ENCODE results near the gene LRP1-AS. TPM values are rescaled to one million over a fixed set of nuclear protein-coding genes. Genes with fewer than 3 reads are reported as not detected.

LRP1-AS gene
- total RNA-seq, 1 donor from 2014 or later = not detected

DNA sequence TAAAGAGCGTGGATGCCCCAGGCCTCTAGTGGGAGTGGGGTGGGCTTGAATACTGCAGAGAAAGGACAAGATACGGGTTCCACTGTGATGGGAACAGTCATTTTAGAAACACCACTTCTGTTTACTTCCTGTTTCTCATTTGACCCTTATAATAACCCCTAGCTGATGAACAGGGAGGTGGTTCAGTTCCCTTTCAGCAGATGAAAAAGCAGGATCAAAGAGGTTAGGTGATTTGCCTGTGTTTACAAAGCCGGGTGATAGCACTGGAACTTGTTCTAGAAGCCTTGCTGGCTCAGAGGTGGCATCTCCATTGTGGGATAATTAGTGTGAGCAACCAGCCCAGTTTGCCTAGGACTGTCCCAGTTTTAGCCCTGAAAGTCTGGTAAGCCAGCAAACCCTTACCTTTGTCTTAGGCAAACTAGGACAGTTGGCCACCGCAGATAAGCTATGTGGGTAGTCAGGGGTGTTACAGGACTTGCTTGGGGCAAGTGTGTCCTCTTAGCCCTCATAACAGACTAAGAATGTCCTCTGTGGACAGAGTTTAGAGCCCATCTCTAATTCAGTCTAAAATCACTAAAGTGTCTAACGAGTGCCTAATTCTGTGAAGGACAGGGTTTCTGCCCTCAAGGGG lies 7.5 kb upstream of the LRP1-AS start:
- Histone ChIP-seq H3K4me1 (peaks cover 64% of the 10 kb centered on the region), H3K27ac (peak overlapping the region; percentile 92)

DNA sequence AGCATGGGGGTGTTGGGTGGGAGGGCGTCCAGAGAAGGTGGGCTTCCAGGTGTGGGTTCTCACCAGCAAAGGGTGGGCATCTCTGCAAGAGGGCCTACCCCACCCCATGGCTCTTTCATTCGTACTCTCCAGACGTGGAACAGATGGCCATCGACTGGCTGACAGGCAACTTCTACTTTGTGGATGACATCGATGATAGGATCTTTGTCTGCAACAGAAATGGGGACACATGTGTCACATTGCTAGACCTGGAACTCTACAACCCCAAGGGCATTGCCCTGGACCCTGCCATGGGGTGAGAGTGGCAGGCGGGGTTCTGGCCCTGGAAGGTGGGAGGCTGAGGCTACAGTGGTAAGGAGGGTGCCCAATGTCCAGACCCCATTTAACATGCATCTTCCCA lies 6.7 kb upstream of the LRP1-AS start:
- no peak for DNase-seq (ENCODE audit: extremely low spot score in 2 of 2)
- H3K4me3 ChIP-seq = no peak overlapping the region
- no peaks in the 10 kb centered on the region for H3K27me3 ChIP-seq
- H3K36me3 ChIP-seq = peaks cover 3 to 48% of the 10 kb centered on the region in 2 donors
- no peaks in the 10 kb centered on the region for H3K9me3 ChIP-seq
- intact Hi-C loops (cut with DNase I) = no loop called here
- TF ChIP-seq POLR2AphosphoS5 (IDR thresholded peaks at IDR 0.05; ENCODE audit: insufficient read depth in 1 of 2, low read depth in 1 of 2) = no peak
- TF ChIP-seq CTCF (IDR thresholded peaks at IDR 0.05) = no peak
- TF ChIP-seq POLR2A (IDR thresholded peaks at IDR 0.05) = no peak
- H3K4me1 ChIP-seq = peaks cover 73% of the 10 kb centered on the region
- peak overlapping the region; percentile 92 for H3K27ac ChIP-seq

More for the DNA sequence above, 7.5 kb upstream of the LRP1-AS start:
- H3K4me3 ChIP-seq = no peak overlapping the region
- no peaks in the 10 kb centered on the region for H3K27me3 ChIP-seq
- intact Hi-C loops (cut with DNase I) = no loop called here
- H3K36me3 ChIP-seq = peaks cover 3 to 56% of the 10 kb centered on the region in 2 donors
- TF ChIP-seq POLR2A (IDR thresholded peaks at IDR 0.05) (no peak), POLR2AphosphoS5 (IDR thresholded peaks at IDR 0.05; ENCODE audit: insufficient read depth in 1 of 2, low read depth in 1 of 2) (no peak), CTCF (IDR thresholded peaks at IDR 0.05) (no peak)
- no peak for DNase-seq (ENCODE audit: extremely low spot score in 2 of 2)
- no peaks in the 10 kb centered on the region for H3K9me3 ChIP-seq

GRCh38 chr12:57153415-57153997 lies 6.1 kb upstream of the LRP1-AS start:
- no peak overlapping the region for H3K4me3 ChIP-seq
- DNase-seq (ENCODE audit: extremely low spot score in 2 of 2) = no peak
- intact Hi-C loops (cut with DNase I) = no loop called here
- peaks cover 74% of the 10 kb centered on the region for H3K4me1 ChIP-seq
- H3K27ac ChIP-seq = peak overlapping the region; percentile 92
- H3K9me3 ChIP-seq = no peaks in the 10 kb centered on the region
- H3K27me3 ChIP-seq = no peaks in the 10 kb centered on the region
- H3K36me3 ChIP-seq = peaks cover 3 to 46% of the 10 kb centered on the region in 2 donors
- no peak for TF ChIP-seq POLR2AphosphoS5 (IDR thresholded peaks at IDR 0.05; ENCODE audit: insufficient read depth in 1 of 2, low read depth in 1 of 2)
- TF ChIP-seq POLR2A (IDR thresholded peaks at IDR 0.05) = no peak
- TF ChIP-seq CTCF (IDR thresholded peaks at IDR 0.05) = no peak

GRCh38 chr12:57152639-57153038 lies 5.2 kb upstream of the LRP1-AS start:
- intact Hi-C loops (cut with DNase I) = no loop called here
- Histone ChIP-seq H3K27me3 (no peaks in the 10 kb centered on the region), H3K27ac (peak overlapping the region; percentile 92), H3K4me3 (peak overlapping the region in 1 of 2 donors; percentile 10), H3K4me1 (peaks cover 74% of the 10 kb centered on the region), H3K36me3 (peaks cover 3 to 37% of the 10 kb centered on the region in 2 donors), H3K9me3 (no peaks in the 10 kb centered on the region)
- no peak for DNase-seq (ENCODE audit: extremely low spot score in 2 of 2)
- no peak for TF ChIP-seq CTCF (IDR thresholded peaks at IDR 0.05)
- no peak for TF ChIP-seq POLR2A (IDR thresholded peaks at IDR 0.05)
- TF ChIP-seq POLR2AphosphoS5 (IDR thresholded peaks at IDR 0.05; ENCODE audit: insufficient read depth in 1 of 2, low read depth in 1 of 2) = no peak

All from vagina (tissue), 2 donors.